ENCODE measurements around the gene FBXO38.

The FBXO38 gene

DNA sequence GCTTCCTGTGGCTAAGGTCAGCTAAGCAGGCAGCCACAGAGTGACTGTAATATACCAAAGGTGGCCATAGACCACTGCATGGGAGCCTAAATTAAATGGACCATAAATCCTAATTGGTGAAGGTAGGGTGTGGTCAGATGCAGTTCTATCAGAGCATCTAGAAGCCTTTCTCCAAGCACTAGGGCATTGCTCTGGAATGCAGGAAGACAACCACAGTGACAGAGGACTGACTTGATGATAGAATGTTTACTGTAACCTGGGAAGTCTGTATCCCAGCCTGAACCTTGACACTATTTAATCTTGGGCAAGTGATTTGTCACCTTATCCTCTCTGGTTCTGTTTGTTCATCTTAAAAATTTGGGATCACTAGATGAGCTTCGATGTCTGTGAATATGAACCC is 2.3 kb downstream of the FBXO38 start:
- no peaks in the 10 kb centered on the region for H3K27me3 ChIP-seq (ENCODE audit: insufficient read depth, low read length)
- no peak overlapping the region for H3K27ac ChIP-seq (ENCODE audit: low read depth, low read length)
- WGBS: 86% methylated on average over 1 of the region's 1 CpG
- peaks cover 16% of the 10 kb centered on the region; the same call in 1 of the 2 replicates for H3K4me1 ChIP-seq (ENCODE audit: insufficient read depth, low read length)
- H3K36me3 ChIP-seq (ENCODE audit: insufficient read depth, low read length): peaks cover 3% of the 10 kb centered on the region; the same call in 1 of the 2 replicates
- no peak overlapping the region for H3K9ac ChIP-seq (ENCODE audit: low read depth, low read length)
- no peaks in the 10 kb centered on the region for H3K9me3 ChIP-seq (ENCODE audit: insufficient read depth, low read depth, low read length)
- no peak overlapping the region for H3K4me3 ChIP-seq (ENCODE audit: low read length)

DNA sequence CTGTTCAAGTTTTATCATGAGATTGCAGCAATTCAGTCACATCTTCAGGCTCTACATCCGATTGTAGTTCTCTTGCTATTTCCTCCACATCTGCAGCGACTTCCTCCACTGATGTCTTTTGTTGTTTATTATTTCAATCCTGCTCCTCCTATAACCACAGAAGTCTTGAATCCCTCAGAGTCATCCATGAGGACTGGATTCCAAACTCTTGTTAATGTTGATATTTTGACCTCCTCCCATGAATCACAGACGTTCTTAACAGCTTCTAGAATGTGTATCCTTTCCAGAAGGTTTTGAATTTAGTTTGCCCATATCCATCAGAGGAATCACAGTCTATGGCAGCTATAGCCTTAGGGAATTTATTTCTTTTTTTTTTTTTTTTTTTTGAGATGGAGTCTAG is 3.6 kb downstream of the FBXO38 start:
- no peak overlapping the region for H3K4me3 ChIP-seq (ENCODE audit: low read length)
- no peak overlapping the region for H3K9ac ChIP-seq (ENCODE audit: low read depth, low read length)
- H3K9me3 ChIP-seq (ENCODE audit: insufficient read depth, low read depth, low read length): no peaks in the 10 kb centered on the region
- no peak overlapping the region for H3K27ac ChIP-seq (ENCODE audit: low read depth, low read length)
- peaks cover 3% of the 10 kb centered on the region; the same call in 1 of the 2 replicates for H3K36me3 ChIP-seq (ENCODE audit: insufficient read depth, low read length)
- H3K4me1 ChIP-seq (ENCODE audit: insufficient read depth, low read length): peaks cover 20% of the 10 kb centered on the region
- no peaks in the 10 kb centered on the region for H3K27me3 ChIP-seq (ENCODE audit: insufficient read depth, low read length)
- 99% methylated on average over 3 of the region's 3 CpGs for WGBS

DNA sequence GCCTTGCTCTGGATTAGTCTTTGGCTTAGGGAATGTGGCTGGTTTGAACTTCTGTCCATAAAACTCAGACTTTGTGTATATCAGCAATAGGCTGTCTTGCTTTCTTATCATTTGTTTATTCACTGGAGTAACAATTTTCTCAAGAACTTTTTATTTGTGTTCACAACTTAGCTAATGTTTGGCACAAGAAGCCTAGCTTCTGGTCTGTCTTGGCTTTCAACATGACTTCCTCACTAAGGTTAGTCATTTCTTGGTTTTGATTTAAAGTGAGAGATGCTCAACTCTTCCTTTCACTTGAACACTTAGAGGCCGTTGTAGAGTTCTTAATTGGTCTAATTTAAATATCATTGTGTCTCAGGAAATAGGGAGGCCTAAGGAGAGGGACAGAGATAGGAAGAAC is 4.9 kb downstream of the FBXO38 start:
- Histone ChIP-seq H3K4me3 (ENCODE audit: low read length) (no peak overlapping the region), H3K36me3 (ENCODE audit: insufficient read depth, low read length) (peaks cover 3% of the 10 kb centered on the region; the same call in 1 of the 2 replicates), H3K9me3 (ENCODE audit: insufficient read depth, low read depth, low read length) (no peaks in the 10 kb centered on the region), H3K4me1 (ENCODE audit: insufficient read depth, low read length) (peaks cover 27% of the 10 kb centered on the region), H3K27ac (ENCODE audit: low read depth, low read length) (no peak overlapping the region), H3K27me3 (ENCODE audit: insufficient read depth, low read length) (no peaks in the 10 kb centered on the region), H3K9ac (ENCODE audit: low read depth, low read length) (no peak overlapping the region)
- WGBS: 90% methylated on average over 1 of the region's 1 CpG

DNA sequence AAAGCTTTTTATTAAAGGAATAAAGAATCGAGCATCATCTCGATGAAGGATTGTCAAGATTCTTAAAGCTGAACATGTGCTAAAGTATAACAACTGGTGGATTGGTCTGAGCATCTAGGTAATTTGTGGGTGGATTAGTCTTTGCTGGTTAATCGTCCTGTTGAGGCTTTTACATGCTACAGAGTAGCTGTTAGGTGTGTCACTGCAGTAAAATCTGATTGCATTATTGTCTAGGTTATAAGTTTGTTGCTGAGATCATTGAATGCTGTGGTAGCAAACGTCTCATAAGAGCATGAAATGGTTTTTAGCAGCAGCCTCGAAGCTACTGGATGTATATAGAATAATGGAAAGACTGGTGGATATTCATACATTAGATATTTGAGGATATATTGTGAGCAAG is 7.2 kb downstream of the FBXO38 start:
- H3K27ac ChIP-seq (ENCODE audit: low read depth, low read length): no peak overlapping the region
- 95% methylated on average over 5 of the region's 5 CpGs for WGBS
- H3K4me1 ChIP-seq (ENCODE audit: insufficient read depth, low read length): peaks cover 38% of the 10 kb centered on the region
- H3K4me3 ChIP-seq (ENCODE audit: low read length): no peak overlapping the region
- peaks cover 20% of the 10 kb centered on the region for H3K36me3 ChIP-seq (ENCODE audit: insufficient read depth, low read length)
- H3K9me3 ChIP-seq (ENCODE audit: insufficient read depth, low read depth, low read length): no peaks in the 10 kb centered on the region
- no peaks in the 10 kb centered on the region for H3K27me3 ChIP-seq (ENCODE audit: insufficient read depth, low read length)
- no peak overlapping the region for H3K9ac ChIP-seq (ENCODE audit: low read depth, low read length)

DNA sequence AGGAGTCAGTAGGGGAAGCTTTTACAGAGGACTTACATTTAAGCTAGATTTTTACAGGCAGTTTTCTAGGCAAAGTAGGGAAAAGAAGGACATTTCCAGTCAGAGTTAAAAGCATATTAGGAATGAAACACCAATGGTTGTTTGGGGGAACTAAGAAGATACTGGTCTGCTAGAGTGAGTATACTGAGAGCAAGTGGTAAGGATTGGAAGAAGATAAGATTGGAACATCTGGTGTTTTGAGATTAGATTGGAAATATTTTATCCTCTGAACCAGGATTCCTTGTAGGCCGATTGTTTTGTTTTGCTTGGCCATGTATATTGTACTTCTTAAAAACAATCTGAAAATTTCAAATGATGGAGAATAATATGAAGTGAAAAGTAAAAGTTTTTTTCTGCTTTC is 7.7 kb downstream of the FBXO38 start:
- no peaks in the 10 kb centered on the region for H3K27me3 ChIP-seq (ENCODE audit: insufficient read depth, low read length)
- no peak overlapping the region for H3K4me3 ChIP-seq (ENCODE audit: low read length)
- H3K27ac ChIP-seq (ENCODE audit: low read depth, low read length): peak overlapping the region; percentile 19; the same call in 1 of the 2 replicates
- WGBS: 67% methylated on average over 1 of the region's 1 CpG
- H3K9ac ChIP-seq (ENCODE audit: low read depth, low read length): peak overlapping the region; percentile 33; the same call in 1 of the 2 replicates
- peaks cover 38% of the 10 kb centered on the region for H3K4me1 ChIP-seq (ENCODE audit: insufficient read depth, low read length)
- no peaks in the 10 kb centered on the region for H3K9me3 ChIP-seq (ENCODE audit: insufficient read depth, low read depth, low read length)
- H3K36me3 ChIP-seq (ENCODE audit: insufficient read depth, low read length): peaks cover 25% of the 10 kb centered on the region

GRCh38 chr5:148393390-148393741 is 9.6 kb downstream of the FBXO38 start:
- H3K36me3 ChIP-seq (ENCODE audit: insufficient read depth, low read length): peaks cover 27% of the 10 kb centered on the region
- peaks cover 56% of the 10 kb centered on the region for H3K4me1 ChIP-seq (ENCODE audit: insufficient read depth, low read length)
- WGBS: 21% methylated on average over 3 of the region's 3 CpGs
- no peak overlapping the region for H3K4me3 ChIP-seq (ENCODE audit: low read length)
- 0 out of 2 replicates have a peak overlapping the region, but pooled peaks have one; percentile 16 for H3K9ac ChIP-seq (ENCODE audit: low read depth, low read length)
- H3K27me3 ChIP-seq (ENCODE audit: insufficient read depth, low read length): no peaks in the 10 kb centered on the region
- H3K27ac ChIP-seq (ENCODE audit: low read depth, low read length): peak overlapping the region; percentile 62
- no peaks in the 10 kb centered on the region for H3K9me3 ChIP-seq (ENCODE audit: insufficient read depth, low read depth, low read length)

GRCh38 chr5:148394587-148395019 is 10.8 kb downstream of the FBXO38 start:
- H3K27ac ChIP-seq (ENCODE audit: low read depth, low read length): no peak overlapping the region
- H3K4me1 ChIP-seq (ENCODE audit: insufficient read depth, low read length): peaks cover 60% of the 10 kb centered on the region
- no peaks in the 10 kb centered on the region for H3K27me3 ChIP-seq (ENCODE audit: insufficient read depth, low read length)
- H3K36me3 ChIP-seq (ENCODE audit: insufficient read depth, low read length): peaks cover 36% of the 10 kb centered on the region
- WGBS: 77% methylated on average over 3 of the region's 3 CpGs
- H3K4me3 ChIP-seq (ENCODE audit: low read length): no peak overlapping the region
- no peaks in the 10 kb centered on the region for H3K9me3 ChIP-seq (ENCODE audit: insufficient read depth, low read depth, low read length)
- H3K9ac ChIP-seq (ENCODE audit: low read depth, low read length): no peak overlapping the region

- no peak overlapping the region for H3K9ac ChIP-seq (ENCODE audit: low read depth, low read length)
- peaks cover 41% of the 10 kb centered on the region for H3K36me3 ChIP-seq (ENCODE audit: insufficient read depth, low read length)
- H3K4me3 ChIP-seq (ENCODE audit: low read length): no peak overlapping the region
- WGBS: 93% methylated on average over 2 of the region's 2 CpGs
- H3K9me3 ChIP-seq (ENCODE audit: insufficient read depth, low read depth, low read length): no peaks in the 10 kb centered on the region
- H3K27ac ChIP-seq (ENCODE audit: low read depth, low read length): no peak overlapping the region
- H3K27me3 ChIP-seq (ENCODE audit: insufficient read depth, low read length): no peaks in the 10 kb centered on the region
- H3K4me1 ChIP-seq (ENCODE audit: insufficient read depth, low read length): peaks cover 60% of the 10 kb centered on the region
Measured at GRCh38 chr5:148395031-148395430, 11.3 kb downstream of the FBXO38 start.

- Histone ChIP-seq H3K4me1 (ENCODE audit: insufficient read depth, low read length) (peaks cover 44% of the 10 kb centered on the region), H3K27me3 (ENCODE audit: insufficient read depth, low read length) (no peaks in the 10 kb centered on the region), H3K27ac (ENCODE audit: low read depth, low read length) (peak overlapping the region; percentile 82), H3K9ac (ENCODE audit: low read depth, low read length) (peak overlapping the region; percentile 39), H3K4me3 (ENCODE audit: low read length) (no peak overlapping the region), H3K36me3 (ENCODE audit: insufficient read depth, low read length) (peaks cover 71% of the 10 kb centered on the region), H3K9me3 (ENCODE audit: insufficient read depth, low read depth, low read length) (no peaks in the 10 kb centered on the region)
- 95% methylated on average over 3 of the region's 3 CpGs for WGBS
Measured at GRCh38 chr5:148397968-148398595, 14.3 kb downstream of the FBXO38 start.

GRCh38 chr5:148398698-148399121 is 15.0 kb downstream of the FBXO38 start:
- Histone ChIP-seq H3K27ac (ENCODE audit: low read depth, low read length) (peak overlapping the region; percentile 82), H3K4me3 (ENCODE audit: low read length) (no peak overlapping the region), H3K27me3 (ENCODE audit: insufficient read depth, low read length) (no peaks in the 10 kb centered on the region), H3K9me3 (ENCODE audit: insufficient read depth, low read depth, low read length) (no peaks in the 10 kb centered on the region), H3K36me3 (ENCODE audit: insufficient read depth, low read length) (peaks cover 77% of the 10 kb centered on the region), H3K9ac (ENCODE audit: low read depth, low read length) (peak overlapping the region; percentile 39), H3K4me1 (ENCODE audit: insufficient read depth, low read length) (peaks cover 38% of the 10 kb centered on the region)
- 91% methylated on average over 4 of the region's 5 CpGs for WGBS

DNA sequence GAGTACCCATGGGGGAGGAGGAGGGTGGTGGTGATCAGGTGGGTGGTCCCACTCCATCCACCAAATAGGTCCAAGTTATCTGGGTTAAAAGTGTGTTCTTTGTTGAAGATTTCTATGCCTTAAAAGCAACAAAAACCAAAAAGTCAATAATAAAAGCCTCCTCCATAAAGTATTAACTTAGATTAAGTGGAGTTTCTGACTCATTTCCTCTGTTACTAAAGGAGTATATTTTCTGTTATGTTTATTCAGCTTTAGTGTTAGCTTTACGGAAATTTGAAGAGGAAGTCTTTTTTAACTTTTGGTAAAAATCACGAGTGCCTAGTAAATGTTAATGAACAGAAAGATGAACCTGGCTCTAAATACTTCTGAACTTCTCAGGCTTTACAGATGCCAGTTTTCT is 17.8 kb downstream of the FBXO38 start:
- WGBS: 93% methylated on average over 2 of the region's 2 CpGs
- peaks cover 27% of the 10 kb centered on the region for H3K4me1 ChIP-seq (ENCODE audit: insufficient read depth, low read length)

GRCh38 chr5:148403344-148403743 is 19.6 kb downstream of the FBXO38 start:
- H3K36me3 ChIP-seq (ENCODE audit: insufficient read depth, low read length): peaks cover 97% of the 10 kb centered on the region
- H3K9ac ChIP-seq (ENCODE audit: low read depth, low read length): no peak overlapping the region
- H3K4me1 ChIP-seq (ENCODE audit: insufficient read depth, low read length): peaks cover 10% of the 10 kb centered on the region
- no peak overlapping the region for H3K4me3 ChIP-seq (ENCODE audit: low read length)
- no peaks in the 10 kb centered on the region for H3K9me3 ChIP-seq (ENCODE audit: insufficient read depth, low read depth, low read length)
- H3K27me3 ChIP-seq (ENCODE audit: insufficient read depth, low read length): no peaks in the 10 kb centered on the region
- H3K27ac ChIP-seq (ENCODE audit: low read depth, low read length): no peak overlapping the region

More for the DNA sequence above, 17.8 kb downstream of the FBXO38 start:
- Histone ChIP-seq H3K4me3 (ENCODE audit: low read length) (no peak overlapping the region), H3K36me3 (ENCODE audit: insufficient read depth, low read length) (peaks cover 83% of the 10 kb centered on the region), H3K9me3 (ENCODE audit: insufficient read depth, low read depth, low read length) (no peaks in the 10 kb centered on the region), H3K27me3 (ENCODE audit: insufficient read depth, low read length) (no peaks in the 10 kb centered on the region), H3K9ac (ENCODE audit: low read depth, low read length) (no peak overlapping the region), H3K27ac (ENCODE audit: low read depth, low read length) (no peak overlapping the region)
